Left colon (tissue), 2 donors: ENCODE measurements around the gene SREBF1. TPM values are rescaled to one million over a fixed set of nuclear protein-coding genes. Genes with fewer than 3 reads are reported as not detected.

Experiments
- ATAC-seq: fragments of 200-7000 bp; cut with Tn5 transposase; one replicate; pipeline ENCODE4 v1.9.1; 2020; ENCODE audit warnings: mild to moderate bottlenecking, moderate library complexity
- DNase-seq, 2 donors: peaks; one replicate each; pipeline ENCODE4 v3.0.0-alpha.2; 2020
- intact Hi-C, 2 donors: fragments of 100-400 bp; cut with DNase I in 1 of 2; cut with micrococcal nuclease in 1 of 2; formaldehyde crosslinking; loops; one replicate each; pipeline versions ENCODE4 v1.11.2 to v1.14.0; 2022; cut with DNase I, micrococcal nuclease
- total RNA-seq, 2 donors: library from RNA; stranded (reverse); fragmentation: NEBNext Ultra II Directional; extraction: Animal tissue kit (Norgen Biotek cat#: 25700); gene quantifications; one replicate each; pipeline ENCODE4 v1.2.1, GENCODE V29; 2021
- donor health status: DM: no; HTN: no; CAD: no.
- donor health status: DM: yes; HTN: yes; CAD: no.

The SREBF1 gene
- total RNA-seq, 2 donors from 2014 or later: 125 to 161 TPM

GRCh38 chr17:17776889-17777288 lies 59.9 kb downstream of the SREBF1 start:
- intact Hi-C loops: loop anchor here in 1 of 2 donors (10.0 kb wide), 1 partner anchor 92 kb away; the partner anchor contains the start of gene RAI1
- ATAC-seq: no peak
- DNase-seq: no peak

GRCh38 chr17:17774009-17774881 lies 62.5 kb downstream of the SREBF1 start:
- intact Hi-C loops: loop anchor here in 1 of 2 donors (10.0 kb wide), 1 partner anchor 89 kb away; the partner anchor contains the start of gene RAI1
- ATAC-seq (peak; percentile 94), DNase-seq (peak; percentile 84 to 85)

GRCh38 chr17:17772231-17772630 lies 64.6 kb downstream of the SREBF1 start:
- ATAC-seq: no peak
- DNase-seq: no peak
- intact Hi-C loops: loop anchor here in 1 of 2 donors (10.0 kb wide), 1 partner anchor 87 kb away; the partner anchor contains the start of gene RAI1

- DNase-seq (no peak), ATAC-seq (no peak)
- intact Hi-C loops: loop anchor here in 1 of 2 donors (10.0 kb wide), 1 partner anchor 87 kb away; the partner anchor contains the start of gene RAI1
These were observed 65.1 kb downstream of the SREBF1 start for GRCh38 chr17:17771498-17772201.

- no peak for ATAC-seq
- intact Hi-C loops: loop anchor here in 1 of 2 donors (10.0 kb wide), 1 partner anchor 86 kb away; the partner anchor contains the start of gene RAI1
These were observed 66.1 kb downstream of the SREBF1 start for GRCh38 chr17:17770632-17771044.

GRCh38 chr17:17769869-17770631 lies 66.7 kb downstream of the SREBF1 start:
- no peak for DNase-seq
- intact Hi-C loops: loop anchor here in 1 of 2 donors (10.0 kb wide), 1 partner anchor 85 kb away; the partner anchor contains the start of gene RAI1
- no peak for ATAC-seq

More at GRCh38 chr17:17770632-17771044, 66.1 kb downstream of the SREBF1 start:
- no peak for DNase-seq

- no peak for DNase-seq
- ATAC-seq: no peak
- intact Hi-C loops: no loop called here
These were observed 68.2 kb downstream of the SREBF1 start for GRCh38 chr17:17768424-17769088.

- DNase-seq: no peak
- no peak for ATAC-seq
- intact Hi-C loops: no loop called here
These were observed 68.8 kb downstream of the SREBF1 start for GRCh38 chr17:17767887-17768418.

GRCh38 chr17:17767154-17767869 lies 69.5 kb downstream of the SREBF1 start:
- intact Hi-C loops: no loop called here
- no peak for ATAC-seq
- DNase-seq: no peak

GRCh38 chr17:17766744-17767120 lies 70.1 kb downstream of the SREBF1 start:
- intact Hi-C loops: no loop called here
- no peak for ATAC-seq

GRCh38 chr17:17766077-17766743 lies 70.6 kb downstream of the SREBF1 start:
- DNase-seq (no peak), ATAC-seq (no peak)
- intact Hi-C loops: no loop called here

More at GRCh38 chr17:17766744-17767120, 70.1 kb downstream of the SREBF1 start:
- DNase-seq: no peak

GRCh38 chr17:17765359-17766076 lies 71.3 kb downstream of the SREBF1 start:
- ATAC-seq (no peak), DNase-seq (no peak)
- intact Hi-C loops: no loop called here

- ATAC-seq (no peak), DNase-seq (no peak)
- intact Hi-C loops: no loop called here
These were observed 73.1 kb downstream of the SREBF1 start for GRCh38 chr17:17763734-17764133.

- no peak for ATAC-seq
- no peak for DNase-seq
- intact Hi-C loops: no loop called here
These were observed 73.7 kb downstream of the SREBF1 start for GRCh38 chr17:17763136-17763535.

- ATAC-seq: no peak
- intact Hi-C loops: no loop called here
- DNase-seq: no peak
These were observed 74.1 kb downstream of the SREBF1 start for GRCh38 chr17:17762744-17763105.
